Activated naive CD4-positive, alpha-beta T cell treated with anti-CD3 and anti-CD28 coated beads, Interleukin-2, amount 50 U/mL, for 24 hours (primary cell): ENCODE measurements around the gene L3MBTL4.

Experiments
- H3K27ac Mint-ChIP-seq: one replicate; pipeline ENCODE4 v1.8.0; 2021; ENCODE audit warnings: mild to moderate bottlenecking, mixed read lengths
- H3K27me3 Mint-ChIP-seq: one replicate; pipeline ENCODE4 v1.8.0; 2021; ENCODE audit warnings: mixed read lengths
- H3K36me3 Mint-ChIP-seq: one replicate; pipeline ENCODE4 v1.8.0; 2021; ENCODE audit warnings: mixed read lengths
- H3K4me1 Mint-ChIP-seq: one replicate; pipeline ENCODE4 v1.8.0; 2021; ENCODE audit warnings: mixed read lengths
- H3K4me3 Mint-ChIP-seq: one replicate; pipeline ENCODE4 v1.8.0; 2021; ENCODE audit warnings: mild to moderate bottlenecking, mixed read lengths
- H3K9me3 Mint-ChIP-seq: one replicate; pipeline ENCODE4 v1.8.0; 2021; ENCODE audit warnings: mixed read lengths

Gene L3MBTL4

DNA sequence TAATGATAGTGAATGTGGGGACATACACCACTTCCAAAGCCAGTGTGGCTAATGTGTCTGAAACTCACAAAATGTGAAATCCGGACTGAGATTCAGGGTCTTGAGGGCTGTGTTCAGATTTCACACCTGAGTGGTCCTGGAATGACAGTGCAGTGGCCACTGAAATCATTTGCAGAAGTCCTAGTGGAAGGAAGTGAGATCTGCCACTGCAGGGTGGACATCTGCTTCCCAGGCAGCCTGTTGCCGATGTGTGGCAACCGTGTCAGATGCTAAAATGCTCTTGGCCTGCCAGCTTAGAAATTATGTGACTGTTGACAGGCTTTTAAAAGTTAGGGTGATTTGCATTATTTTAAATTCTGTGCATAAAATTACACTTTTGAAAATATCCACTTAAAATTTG, 441.6 kb downstream of the L3MBTL4 start:
- Mint-ChIP-seq H3K4me3 (no peak overlapping the region), H3K27me3 (peaks cover 1% of the 10 kb centered on the region), H3K4me1 (peaks cover 6% of the 10 kb centered on the region), H3K9me3 (no peaks in the 10 kb centered on the region), H3K27ac (no peak overlapping the region), H3K36me3 (no peaks in the 10 kb centered on the region)

DNA sequence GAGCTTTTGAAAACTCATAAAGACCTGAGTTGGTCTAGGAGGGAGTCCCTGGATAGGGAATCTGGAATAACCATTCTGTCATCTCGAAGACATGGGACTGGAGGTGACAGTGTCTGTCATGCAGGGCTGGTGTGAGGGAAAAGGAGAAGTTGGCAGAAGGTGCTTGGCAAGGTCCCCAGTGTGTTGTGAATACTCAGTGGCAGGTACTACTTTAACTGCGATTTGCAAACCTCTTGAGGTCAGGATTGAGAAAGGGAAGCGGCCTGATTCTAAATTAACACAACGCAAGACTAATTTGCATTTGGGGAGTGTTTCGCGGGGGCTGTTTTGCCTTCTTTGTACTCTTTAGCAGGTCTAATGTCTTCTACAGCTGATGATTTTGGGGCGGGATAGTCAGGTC, 442.4 kb downstream of the L3MBTL4 start:
- H3K4me1 Mint-ChIP-seq, result peaks cover 6% of the 10 kb centered on the region
- H3K36me3 Mint-ChIP-seq, result no peaks in the 10 kb centered on the region
- H3K27ac Mint-ChIP-seq, result no peak overlapping the region
- no peaks in the 10 kb centered on the region for H3K9me3 Mint-ChIP-seq
- peaks cover 1% of the 10 kb centered on the region for H3K27me3 Mint-ChIP-seq
- H3K4me3 Mint-ChIP-seq, result no peak overlapping the region

DNA sequence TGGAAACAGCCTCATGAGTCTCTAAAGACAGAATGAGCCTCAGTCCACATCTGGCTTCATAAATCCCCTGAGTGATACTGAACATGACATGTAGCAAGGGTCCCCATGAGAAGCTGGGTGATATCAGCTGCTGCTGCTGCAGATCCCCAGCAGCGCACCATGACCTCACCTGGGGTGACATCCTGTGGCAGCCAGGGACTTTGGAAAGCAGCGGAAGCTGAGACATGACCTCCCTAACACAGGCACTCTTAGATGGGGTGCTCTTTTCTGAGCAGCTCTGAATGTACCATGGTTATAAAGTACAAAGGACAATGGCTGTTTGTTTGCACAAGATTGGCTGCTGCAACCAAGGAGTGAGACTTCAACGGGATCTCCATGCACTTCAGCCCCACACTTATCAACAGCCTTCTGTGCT, 444.7 kb downstream of the L3MBTL4 start:
- Mint-ChIP-seq H3K27me3 (no peaks in the 10 kb centered on the region), H3K4me1 (peaks cover 25% of the 10 kb centered on the region), H3K9me3 (no peaks in the 10 kb centered on the region), H3K27ac (no peak overlapping the region), H3K36me3 (no peaks in the 10 kb centered on the region), H3K4me3 (no peak overlapping the region)

DNA sequence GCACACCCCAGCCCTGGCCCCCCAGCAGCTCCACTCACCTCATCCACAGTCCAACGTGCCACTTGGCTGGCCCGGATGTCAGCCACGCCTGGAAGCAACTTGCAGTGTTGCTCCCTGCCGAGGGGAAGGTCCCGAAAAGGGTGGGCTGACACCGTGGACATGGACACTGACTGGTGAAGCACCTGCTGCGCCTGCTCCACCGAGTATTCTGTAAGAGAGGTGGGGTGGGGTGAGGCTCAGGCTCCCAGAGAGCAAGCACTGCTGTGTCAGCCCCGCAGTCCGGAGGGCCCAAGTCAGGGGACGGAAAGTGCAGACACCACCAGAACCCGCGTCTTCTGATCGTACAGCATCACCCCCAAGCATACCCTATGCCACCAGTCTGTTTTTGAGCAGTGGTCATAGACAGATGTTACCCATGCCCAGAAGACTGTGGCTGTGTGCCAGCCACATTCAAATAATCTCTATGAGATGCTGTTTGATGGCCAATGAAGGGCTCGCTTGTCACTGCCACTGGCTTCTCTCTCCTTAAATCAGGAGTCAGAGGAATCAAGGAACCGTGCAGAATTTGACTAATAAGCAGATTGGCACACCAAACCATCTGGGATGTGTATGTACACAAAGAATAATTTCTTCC, 445.2 kb downstream of the L3MBTL4 start:
- no peak overlapping the region for H3K27ac Mint-ChIP-seq
- H3K36me3 Mint-ChIP-seq, result no peaks in the 10 kb centered on the region
- no peak overlapping the region for H3K4me3 Mint-ChIP-seq
- H3K9me3 Mint-ChIP-seq, result no peaks in the 10 kb centered on the region
- peaks cover 31% of the 10 kb centered on the region for H3K4me1 Mint-ChIP-seq
- H3K27me3 Mint-ChIP-seq, result no peaks in the 10 kb centered on the region

DNA sequence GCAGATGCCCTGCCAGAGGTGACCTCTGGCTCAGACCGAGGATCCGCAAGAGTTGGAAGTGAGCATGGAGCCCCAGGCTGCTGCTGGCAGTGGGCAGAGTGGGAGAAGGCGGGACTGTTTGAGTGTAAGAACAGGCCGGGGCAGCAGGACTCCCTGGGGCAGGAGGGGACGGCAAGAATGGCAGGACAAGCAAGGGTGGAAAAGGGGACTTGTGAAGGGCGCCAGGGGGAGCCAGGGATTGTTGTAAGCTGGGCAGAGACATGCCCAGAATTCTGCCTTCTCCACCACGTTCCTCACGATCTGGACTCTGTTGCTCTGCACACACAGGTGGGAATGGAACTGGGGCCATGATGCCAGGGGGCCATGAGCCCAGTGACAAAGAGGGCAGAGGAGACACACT, 447.0 kb downstream of the L3MBTL4 start:
- peaks cover 35% of the 10 kb centered on the region for H3K4me1 Mint-ChIP-seq
- H3K27ac Mint-ChIP-seq, result no peak overlapping the region
- no peaks in the 10 kb centered on the region for H3K36me3 Mint-ChIP-seq

DNA sequence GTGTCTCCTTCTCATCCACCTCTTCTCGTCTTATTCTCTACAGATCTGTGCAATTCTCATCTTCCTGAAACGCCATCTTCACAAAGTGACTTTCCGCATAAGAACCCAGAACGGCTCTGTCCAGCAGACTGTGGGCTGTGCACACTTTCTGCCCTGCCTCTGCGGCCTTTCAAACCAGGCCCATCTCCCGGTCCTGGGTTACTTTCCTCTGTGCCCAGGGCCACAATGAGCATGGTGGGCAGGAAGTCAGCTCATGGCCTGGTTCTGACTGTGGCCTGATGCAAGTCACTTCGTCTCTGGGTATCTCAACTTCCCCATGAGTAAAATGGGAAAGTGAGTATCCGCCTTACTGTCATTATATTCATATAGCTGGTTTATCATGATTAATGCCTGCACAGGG, 447.7 kb downstream of the L3MBTL4 start:
- Mint-ChIP-seq H3K4me3 (no peak overlapping the region), H3K36me3 (no peaks in the 10 kb centered on the region), H3K27me3 (no peaks in the 10 kb centered on the region), H3K27ac (no peak overlapping the region), H3K4me1 (peaks cover 35% of the 10 kb centered on the region), H3K9me3 (no peaks in the 10 kb centered on the region)

More for the DNA sequence above, 447.0 kb downstream of the L3MBTL4 start:
- Mint-ChIP-seq H3K27me3 (no peaks in the 10 kb centered on the region), H3K9me3 (no peaks in the 10 kb centered on the region), H3K4me3 (no peak overlapping the region)

DNA sequence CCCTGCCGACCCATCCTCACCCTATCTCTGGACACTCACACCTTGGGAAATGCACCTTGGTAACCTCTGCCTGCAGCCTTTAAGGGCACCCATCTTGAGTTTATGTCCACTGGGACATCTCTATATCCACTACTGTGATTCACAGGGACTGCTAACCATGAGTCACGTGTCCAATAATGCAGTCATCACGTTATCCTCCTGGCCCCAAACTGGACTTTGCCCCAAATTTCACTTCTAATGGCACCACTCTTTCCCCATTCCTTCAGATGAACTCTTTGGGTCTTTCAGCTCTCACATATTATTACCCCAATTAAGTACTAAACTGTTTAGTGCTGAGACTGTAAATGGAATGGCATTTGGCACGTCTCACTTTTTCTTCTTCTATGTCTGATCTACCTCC, 448.2 kb downstream of the L3MBTL4 start:
- Mint-ChIP-seq H3K27ac (no peak overlapping the region), H3K27me3 (no peaks in the 10 kb centered on the region), H3K4me3 (no peak overlapping the region), H3K4me1 (peaks cover 35% of the 10 kb centered on the region), H3K9me3 (no peaks in the 10 kb centered on the region), H3K36me3 (no peaks in the 10 kb centered on the region)

DNA sequence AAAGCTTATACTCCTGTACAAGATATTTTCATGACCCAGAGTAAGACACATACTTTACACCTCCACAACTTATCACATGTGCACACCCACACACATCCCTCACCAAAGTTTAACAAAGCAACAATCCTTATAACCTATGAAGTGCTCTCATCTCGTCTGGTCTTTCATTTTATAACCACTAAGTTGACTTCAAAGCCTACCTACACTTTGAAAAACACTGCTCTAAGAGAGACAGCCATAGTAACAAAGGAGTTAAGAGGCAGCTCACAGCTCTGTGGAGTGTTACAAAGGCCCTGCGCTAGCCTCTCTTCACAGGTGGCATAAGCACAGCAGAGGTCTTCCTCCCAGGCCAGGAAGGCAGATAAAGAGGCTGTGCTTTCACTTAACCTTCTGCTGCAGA, 449.7 kb downstream of the L3MBTL4 start:
- Mint-ChIP-seq H3K4me1 (peaks cover 31% of the 10 kb centered on the region), H3K36me3 (no peaks in the 10 kb centered on the region), H3K27me3 (no peaks in the 10 kb centered on the region), H3K27ac (no peak overlapping the region), H3K9me3 (no peaks in the 10 kb centered on the region), H3K4me3 (no peak overlapping the region)

DNA sequence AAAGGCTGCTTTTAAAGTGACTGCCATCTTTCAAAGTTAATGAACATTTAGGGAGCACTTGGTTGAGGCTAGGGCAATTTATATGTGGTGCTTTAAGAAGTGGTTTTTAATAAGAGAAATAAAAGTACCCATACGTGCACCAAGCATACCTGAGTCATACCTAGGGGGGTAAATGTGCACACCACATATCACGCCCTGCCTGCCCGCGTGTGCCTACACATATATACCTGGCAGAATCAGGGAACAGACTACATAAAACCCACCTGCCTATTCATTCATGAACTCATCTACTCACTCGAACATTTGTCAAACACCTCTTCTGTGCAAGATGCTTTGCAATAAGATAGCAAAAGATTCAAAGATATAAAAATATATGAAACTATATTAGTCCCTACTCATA, 450.1 kb downstream of the L3MBTL4 start:
- H3K27me3 Mint-ChIP-seq, result no peaks in the 10 kb centered on the region
- H3K4me1 Mint-ChIP-seq, result peaks cover 29% of the 10 kb centered on the region
- H3K36me3 Mint-ChIP-seq, result no peaks in the 10 kb centered on the region
- no peak overlapping the region for H3K4me3 Mint-ChIP-seq
- no peaks in the 10 kb centered on the region for H3K9me3 Mint-ChIP-seq
- no peak overlapping the region for H3K27ac Mint-ChIP-seq

DNA sequence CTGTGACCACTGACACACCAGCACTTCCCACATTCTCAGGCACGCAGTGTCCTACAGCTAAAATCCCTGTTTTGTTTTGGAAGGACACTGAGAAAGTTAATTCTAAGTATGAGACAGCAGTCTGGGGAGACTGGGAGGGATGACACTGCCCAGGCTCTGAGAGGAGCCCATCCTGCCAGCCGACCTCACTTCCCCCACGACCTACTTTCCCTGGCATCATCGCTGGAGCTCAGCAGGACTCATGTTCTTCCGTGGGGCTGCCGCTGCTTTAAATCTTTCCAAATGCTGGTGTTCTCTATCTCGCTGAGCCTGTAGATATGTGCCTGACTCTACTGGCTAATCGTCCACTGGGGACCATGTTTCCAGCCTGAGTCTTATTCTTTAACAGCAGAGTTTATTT, 450.6 kb downstream of the L3MBTL4 start:
- Mint-ChIP-seq H3K4me3 (no peak overlapping the region), H3K36me3 (no peaks in the 10 kb centered on the region), H3K27me3 (no peaks in the 10 kb centered on the region), H3K4me1 (peaks cover 29% of the 10 kb centered on the region), H3K27ac (no peak overlapping the region), H3K9me3 (no peaks in the 10 kb centered on the region)

DNA sequence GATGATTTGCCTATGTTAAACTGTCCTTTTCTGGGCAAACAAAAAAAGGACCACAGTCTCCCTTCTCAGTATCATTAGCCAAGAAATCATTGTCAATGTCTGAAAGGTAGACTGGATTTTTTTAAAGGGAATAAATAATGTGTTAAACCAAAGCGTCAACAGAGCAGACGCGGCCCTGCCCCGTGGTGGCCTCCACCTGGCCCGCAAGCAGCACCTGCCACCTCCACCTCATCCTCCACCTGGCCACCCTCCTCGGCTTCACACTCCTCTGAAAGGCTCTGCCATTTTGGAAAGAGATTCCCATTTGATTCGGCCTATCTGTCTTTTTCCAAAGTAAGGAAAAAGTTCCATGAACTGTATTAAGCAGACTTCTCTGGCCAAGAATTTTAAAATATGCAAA, 451.4 kb downstream of the L3MBTL4 start:
- Mint-ChIP-seq H3K4me3 (no peak overlapping the region), H3K27ac (no peak overlapping the region), H3K27me3 (no peaks in the 10 kb centered on the region), H3K9me3 (no peaks in the 10 kb centered on the region), H3K4me1 (peaks cover 29% of the 10 kb centered on the region), H3K36me3 (no peaks in the 10 kb centered on the region)

DNA sequence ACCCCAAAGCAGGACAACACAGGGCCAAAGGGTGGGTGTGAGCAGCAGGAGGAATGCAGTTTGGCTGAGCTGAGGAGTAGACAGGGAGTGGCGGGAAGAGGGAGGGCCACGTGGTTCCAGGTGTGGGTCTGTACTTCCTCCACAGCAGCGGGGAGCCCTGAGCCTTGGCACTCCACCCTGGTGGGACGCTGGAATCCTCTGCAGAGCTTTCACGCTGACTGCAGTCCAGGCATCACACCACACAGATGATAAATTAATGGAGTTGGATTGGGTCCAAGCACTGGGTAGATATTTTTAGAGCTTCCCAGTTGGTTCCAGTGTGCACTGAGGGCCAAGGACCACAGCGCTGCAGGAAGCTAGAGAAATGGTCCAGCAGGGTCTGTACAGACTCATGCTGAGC, 452.3 kb downstream of the L3MBTL4 start:
- Mint-ChIP-seq H3K4me1 (peaks cover 29% of the 10 kb centered on the region), H3K36me3 (no peaks in the 10 kb centered on the region), H3K27ac (no peak overlapping the region), H3K27me3 (no peaks in the 10 kb centered on the region), H3K9me3 (no peaks in the 10 kb centered on the region), H3K4me3 (no peak overlapping the region)

DNA sequence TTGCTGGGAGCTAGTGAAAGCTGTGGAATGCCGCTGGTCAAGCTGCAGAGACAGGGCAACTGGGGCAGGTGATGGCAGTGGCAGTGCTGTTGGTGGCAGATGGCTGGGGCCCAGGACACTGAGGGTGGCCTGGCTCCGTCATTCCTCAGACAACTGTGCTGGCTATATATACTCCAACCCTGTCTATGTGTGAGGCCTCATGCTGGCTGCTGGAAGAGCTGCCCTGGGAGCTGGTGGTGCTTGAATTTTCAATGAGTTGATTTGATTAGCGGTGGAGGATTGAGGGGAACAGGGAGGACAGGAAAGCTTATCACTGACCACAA, 452.9 kb downstream of the L3MBTL4 start:
- no peaks in the 10 kb centered on the region for H3K9me3 Mint-ChIP-seq
- no peak overlapping the region for H3K4me3 Mint-ChIP-seq
- H3K27me3 Mint-ChIP-seq, result no peaks in the 10 kb centered on the region
- peaks cover 26% of the 10 kb centered on the region for H3K4me1 Mint-ChIP-seq
- H3K36me3 Mint-ChIP-seq, result no peaks in the 10 kb centered on the region
- no peak overlapping the region for H3K27ac Mint-ChIP-seq

DNA sequence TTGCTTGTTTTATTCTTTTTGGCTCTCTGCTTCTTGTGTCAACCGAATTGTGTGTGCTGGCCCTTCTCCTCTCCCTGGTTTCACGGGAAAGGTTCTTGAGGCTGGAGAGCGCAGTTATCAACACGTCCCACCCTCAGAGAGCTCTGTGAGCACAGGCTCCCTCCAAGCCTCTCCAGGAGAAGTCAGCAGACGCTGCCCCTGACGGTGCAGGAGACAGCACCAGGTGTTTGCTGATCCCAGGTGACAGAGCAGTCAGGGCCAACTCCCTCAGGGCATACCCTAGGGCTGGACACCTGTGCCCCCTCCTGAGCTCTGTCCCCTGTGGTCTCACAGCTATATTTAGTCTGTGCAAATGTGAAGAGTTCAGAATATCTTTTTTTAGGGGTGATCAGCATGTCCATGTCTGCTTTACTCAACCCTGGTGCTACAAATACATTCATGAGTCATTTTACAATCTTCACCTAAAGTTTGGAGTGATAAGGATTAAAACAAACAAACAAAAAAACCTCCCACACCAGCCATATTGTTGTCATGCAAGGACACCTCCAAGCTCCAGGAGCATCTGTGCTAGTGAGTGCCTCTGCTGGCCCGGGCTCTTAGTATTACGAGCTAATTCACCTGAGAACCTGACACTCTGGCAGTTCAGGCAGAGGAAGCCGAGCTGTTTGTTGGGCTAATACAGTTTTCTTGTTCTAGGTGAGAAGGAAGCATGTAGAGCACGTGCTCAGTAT, 453.4 kb downstream of the L3MBTL4 start:
- H3K4me1 Mint-ChIP-seq, result peaks cover 21% of the 10 kb centered on the region
- H3K27me3 Mint-ChIP-seq, result no peaks in the 10 kb centered on the region
- no peaks in the 10 kb centered on the region for H3K36me3 Mint-ChIP-seq
- H3K9me3 Mint-ChIP-seq, result no peaks in the 10 kb centered on the region
- H3K4me3 Mint-ChIP-seq, result no peak overlapping the region
- no peak overlapping the region for H3K27ac Mint-ChIP-seq

DNA sequence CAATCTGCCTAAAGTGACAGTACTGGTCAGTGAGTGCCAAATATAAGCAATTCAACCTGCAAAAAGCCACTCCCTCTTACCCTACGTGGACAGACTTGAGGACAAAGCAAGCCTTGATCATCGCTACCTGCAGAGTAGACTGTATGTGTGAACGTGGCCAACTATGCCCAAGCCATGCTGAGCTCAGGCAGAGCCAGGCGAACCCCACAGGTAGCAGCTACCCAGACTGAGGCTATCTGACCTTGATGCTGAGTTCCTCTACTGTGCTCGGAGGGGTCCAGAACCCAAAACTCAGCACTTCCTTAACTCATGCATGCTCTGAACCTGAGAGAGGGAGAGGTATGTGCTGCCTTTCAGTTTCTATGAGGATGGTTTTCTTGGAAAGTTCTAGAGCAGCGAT, 455.9 kb downstream of the L3MBTL4 start:
- Mint-ChIP-seq H3K27ac (no peak overlapping the region), H3K4me1 (no peaks in the 10 kb centered on the region), H3K27me3 (no peaks in the 10 kb centered on the region), H3K4me3 (no peak overlapping the region), H3K9me3 (no peaks in the 10 kb centered on the region), H3K36me3 (no peaks in the 10 kb centered on the region)

DNA sequence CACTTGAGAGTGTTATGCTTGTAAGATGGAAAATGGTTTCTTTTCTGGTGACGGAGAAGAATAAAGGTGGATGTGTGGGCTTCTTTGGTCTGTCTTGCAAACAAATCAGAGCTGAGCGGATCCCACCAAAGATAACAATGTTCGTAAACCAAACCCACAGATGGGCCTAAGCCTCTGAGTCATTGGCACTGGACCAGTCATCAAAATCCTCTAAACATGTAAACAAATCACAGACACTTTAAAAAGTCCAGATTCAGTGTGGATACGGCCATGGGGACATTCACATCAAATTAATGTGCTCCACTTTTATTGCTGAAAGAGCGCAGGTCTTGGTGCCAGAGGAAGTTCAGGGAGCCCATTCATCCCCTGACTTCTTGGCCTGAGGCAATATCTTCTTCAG, 458.9 kb downstream of the L3MBTL4 start:
- Mint-ChIP-seq H3K4me3 (no peak overlapping the region), H3K36me3 (no peaks in the 10 kb centered on the region)

More for the DNA sequence above, 458.9 kb downstream of the L3MBTL4 start:
- Mint-ChIP-seq H3K9me3 (no peaks in the 10 kb centered on the region), H3K27me3 (no peaks in the 10 kb centered on the region), H3K4me1 (no peaks in the 10 kb centered on the region), H3K27ac (no peak overlapping the region)
